NCI-H2196 (cell line): ENCODE measurements around the gene TMEM127.

Source experiments
- DNase-seq: peaks from one replicate; lab custom pipeline; 2025; ENCODE audit not compliant: unreplicated experiment; lab: John Stamatoyannopoulos, UW

TMEM127 gene

DNA sequence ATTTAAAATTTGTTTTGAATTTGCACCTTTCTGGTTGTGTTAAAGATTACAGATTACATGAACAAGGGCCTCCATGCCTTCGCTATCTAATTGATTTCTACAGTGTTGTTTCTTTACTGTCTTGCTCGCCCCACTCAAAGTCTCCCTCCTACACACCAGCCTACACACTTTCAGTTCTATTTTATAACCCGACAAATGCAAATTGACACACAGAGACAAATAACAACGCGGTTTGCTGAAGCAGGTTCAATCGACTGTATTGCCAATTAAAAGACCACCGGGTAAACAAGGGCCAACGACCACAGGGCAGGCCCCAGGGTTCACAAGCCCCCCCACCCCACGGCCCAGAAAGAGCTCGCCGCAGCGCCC is 58.0 kb downstream of the TMEM127 start:
- DNase-seq, result no peak

DNA sequence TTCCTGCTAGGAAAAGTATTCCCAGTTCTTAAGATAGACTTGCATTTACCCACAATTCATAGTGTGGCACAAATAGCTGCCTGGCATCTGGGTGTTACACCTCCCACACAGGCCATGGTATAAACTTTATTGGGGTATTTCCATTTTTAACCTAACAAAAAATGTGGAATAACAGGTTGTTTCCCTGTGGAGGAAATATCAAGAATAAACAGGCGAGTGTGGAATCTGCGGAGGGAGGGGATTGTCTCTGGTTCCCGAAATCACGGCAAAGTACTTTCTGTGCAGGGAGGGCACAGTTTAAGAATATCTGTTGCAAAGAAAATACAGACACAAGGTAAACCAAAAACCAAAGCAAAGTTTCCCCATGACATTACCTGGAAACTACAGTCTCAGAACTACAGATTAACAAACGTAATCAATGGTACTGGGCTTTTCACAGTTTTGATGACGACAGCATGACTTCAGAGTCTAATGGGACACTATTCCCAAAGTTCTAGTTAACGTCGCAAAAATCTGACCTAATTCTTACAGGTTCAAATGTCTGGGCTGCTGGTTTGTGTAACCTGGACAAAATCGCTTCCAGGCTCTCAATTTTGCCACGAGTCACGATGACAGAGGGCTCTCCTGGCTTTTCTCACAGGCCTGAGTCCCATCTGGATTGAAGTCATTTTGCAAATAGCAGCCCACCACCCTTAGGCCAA is 58.6 kb downstream of the TMEM127 start:
- no peak for DNase-seq

DNA sequence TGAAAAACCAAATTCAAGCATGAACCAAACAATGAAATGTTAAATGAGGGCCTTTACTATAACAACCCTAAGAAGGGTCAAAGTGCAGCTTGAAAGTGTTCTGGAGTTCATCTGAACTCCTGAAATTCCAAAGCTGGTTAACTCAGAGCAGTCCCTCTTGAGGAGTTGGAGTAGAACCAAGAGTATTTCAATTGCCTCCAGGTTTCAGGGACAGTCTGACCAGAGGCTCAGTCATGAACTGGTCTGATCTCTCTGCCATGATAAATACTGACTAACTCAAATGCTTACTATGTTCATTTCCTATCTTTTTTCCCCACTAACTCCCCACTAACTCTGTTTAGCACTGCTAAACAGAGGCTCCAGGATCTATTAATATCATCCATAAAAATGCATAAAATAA is 59.9 kb downstream of the TMEM127 start:
- DNase-seq, result no peak

DNA sequence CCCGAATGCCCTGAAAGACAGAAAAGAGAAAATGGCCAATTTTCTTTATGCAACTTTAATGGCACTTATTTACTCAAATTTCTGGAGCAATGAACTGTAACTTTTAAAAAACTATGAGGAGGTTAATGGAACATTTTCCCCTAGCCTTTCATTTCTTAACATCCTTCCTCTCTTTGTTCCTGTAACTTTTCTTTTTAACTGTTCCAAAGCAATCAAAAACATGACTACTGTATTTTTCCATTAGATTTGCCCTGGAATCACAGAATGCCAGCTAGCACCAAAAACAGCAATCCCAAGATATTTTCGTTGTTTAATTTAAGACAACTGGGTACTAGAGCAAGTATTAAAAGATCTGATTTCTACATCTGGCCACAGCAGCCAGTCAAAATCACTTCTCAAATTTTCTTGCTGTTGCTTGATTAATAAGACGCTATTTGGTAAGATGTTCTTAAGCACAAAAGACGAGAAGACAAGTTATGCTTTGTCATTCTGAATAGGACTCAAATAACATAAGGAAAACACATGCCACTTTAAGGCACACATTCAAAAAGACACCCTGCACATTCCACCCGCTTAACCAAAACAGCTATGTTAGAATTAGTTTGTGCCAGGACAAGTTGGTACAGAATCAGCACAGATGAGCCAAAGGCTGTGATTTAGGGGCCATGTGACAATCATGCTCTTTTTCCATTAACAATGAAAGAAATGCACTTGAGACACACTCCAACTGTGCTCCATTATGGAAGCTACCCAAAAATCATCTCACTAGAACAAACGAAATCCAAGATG is 60.8 kb downstream of the TMEM127 start:
- peak; percentile 21 for DNase-seq

DNA sequence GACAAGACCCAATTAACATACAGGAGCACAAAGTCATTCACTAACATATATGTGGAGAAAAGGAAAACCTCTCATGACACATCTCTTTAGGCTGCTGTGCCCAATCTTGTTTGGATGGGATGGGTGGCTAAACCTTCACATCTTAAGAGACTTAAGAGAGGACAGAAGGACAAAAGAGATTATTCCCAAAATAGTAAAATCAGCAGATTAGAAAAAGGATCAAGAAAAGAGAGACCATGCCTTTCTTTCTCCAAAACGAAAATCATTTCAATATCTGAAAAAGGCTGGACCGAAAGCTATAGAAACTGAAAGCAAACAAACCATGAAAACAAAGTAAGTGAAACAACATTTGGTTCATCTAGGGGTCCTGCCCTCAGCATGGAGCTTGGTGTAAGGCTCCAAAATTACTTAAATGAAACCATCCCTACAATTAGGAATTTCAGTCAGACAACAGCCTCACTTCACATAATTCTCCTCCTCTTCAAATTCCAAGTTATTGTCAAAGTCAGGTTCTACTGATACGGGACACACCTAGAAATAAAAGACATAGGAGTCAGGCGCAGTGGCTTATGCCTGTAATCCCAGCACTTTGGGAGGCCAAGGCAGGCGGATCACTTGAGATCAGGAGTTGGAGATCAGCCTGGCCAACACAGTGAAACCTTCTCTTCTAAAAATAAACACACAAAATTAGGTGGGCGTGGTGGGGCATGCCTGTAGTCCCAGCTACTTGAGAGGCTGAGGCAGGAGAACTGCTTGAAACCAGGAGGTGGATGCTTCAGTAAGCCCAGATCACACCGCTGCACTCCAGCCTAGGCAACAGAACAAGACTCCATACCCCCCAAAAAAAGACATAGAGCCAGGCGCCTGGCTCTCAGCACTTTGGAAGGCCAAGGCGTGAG is 62.4 kb downstream of the TMEM127 start:
- no peak for DNase-seq

DNA sequence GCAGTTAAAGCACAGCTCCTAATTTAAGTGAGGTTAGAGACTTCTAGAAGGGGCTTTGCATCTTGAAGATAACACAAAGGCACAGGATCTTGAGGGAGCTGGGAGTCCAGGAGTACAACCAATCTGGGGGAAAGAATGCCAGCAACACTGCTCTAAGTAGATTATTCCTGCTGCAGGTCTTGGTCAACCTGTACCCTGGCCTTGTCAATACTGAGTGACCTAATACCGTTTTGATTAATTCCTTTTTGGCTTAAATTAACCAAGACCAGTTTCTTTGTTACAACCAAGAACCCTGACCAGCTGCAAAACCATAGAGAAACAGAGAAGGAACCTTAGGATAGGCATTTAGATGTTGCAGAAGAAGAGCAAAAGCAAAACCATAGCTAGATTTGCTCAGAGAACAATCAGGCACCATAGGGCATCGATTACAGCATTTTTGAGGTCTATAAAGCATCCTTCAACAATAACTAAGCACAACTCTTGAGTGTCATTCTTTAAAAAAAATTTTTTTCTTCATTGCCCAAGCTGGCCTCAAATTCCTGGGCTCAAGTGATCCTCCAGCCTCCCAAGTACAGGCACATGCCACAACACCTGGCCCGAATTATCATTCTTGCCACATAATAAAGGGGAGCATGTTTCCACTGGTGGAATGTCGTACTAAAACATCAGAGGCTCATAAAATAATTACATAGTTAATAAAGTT is 63.5 kb downstream of the TMEM127 start:
- no peak for DNase-seq

DNA sequence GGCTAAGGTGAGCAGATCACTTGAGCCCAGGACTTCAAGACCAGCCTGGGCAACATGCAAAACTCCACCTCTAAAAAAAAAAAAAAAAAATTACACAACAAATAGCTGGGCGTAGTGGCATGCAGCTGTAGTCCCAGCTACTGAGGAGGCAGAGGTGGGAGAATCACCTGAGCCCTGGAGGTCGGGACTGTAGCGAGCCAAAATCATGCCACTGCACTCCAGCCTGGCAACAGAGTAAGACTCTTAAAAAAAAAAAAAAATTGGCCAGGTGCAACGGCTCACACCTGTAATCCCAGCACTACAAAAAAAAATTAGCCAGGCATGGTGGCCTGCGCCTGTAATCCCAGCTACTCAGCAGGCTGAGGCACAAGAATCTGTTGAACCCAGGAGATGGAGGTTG is 64.5 kb downstream of the TMEM127 start:
- no peak for DNase-seq

DNA sequence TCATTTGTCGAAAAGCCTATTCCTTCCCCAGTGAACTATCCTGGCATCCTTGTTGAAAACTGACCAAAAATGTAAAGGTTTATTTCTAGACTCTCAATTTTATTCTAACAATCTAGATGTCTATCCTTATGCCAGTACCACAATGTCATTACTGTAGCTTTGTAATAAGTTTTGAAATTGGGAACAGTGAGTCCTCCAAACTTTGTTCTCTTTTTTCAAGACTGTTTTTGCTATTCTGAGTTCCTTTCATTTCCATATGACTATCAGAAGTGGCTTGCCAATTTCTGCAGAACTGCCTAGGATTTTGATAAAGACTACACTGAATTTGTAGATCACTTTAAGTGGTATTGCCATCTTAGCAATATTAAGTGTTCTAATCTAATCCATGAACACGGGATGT is 66.9 kb downstream of the TMEM127 start:
- no peak for DNase-seq
